Activated T-helper 17 cell treated with anti-CD3 and anti-CD28 coated beads, Interleukin-2, amount 50 U/mL, for 72 hours (primary cell): ENCODE data around the gene LCN15. TPM values are rescaled to one million over a fixed set of nuclear protein-coding genes. Genes with fewer than 3 reads are reported as not detected.

Experiments
- ATAC-seq: fragments of 150-1000 bp; cut with Tn5 transposase; replicated peaks from 2 replicates; pipeline ENCODE4 v1.10.0; 2021; ENCODE audit warnings: mild to moderate bottlenecking, moderate library complexity
- H3K27ac Mint-ChIP-seq: one replicate; pipeline ENCODE4 v1.8.0; 2022; ENCODE audit warnings: mixed read lengths
- H3K27me3 Mint-ChIP-seq: one replicate; pipeline ENCODE4 v1.8.0; 2022; ENCODE audit warnings: mixed read lengths
- H3K36me3 Mint-ChIP-seq: one replicate; pipeline ENCODE4 v1.8.0; 2022; ENCODE audit warnings: low read depth, mild to moderate bottlenecking, mixed read lengths
- H3K4me1 Mint-ChIP-seq: one replicate; pipeline ENCODE4 v1.8.0; 2022; ENCODE audit warnings: mixed read lengths
- H3K4me3 Mint-ChIP-seq: one replicate; pipeline ENCODE4 v1.8.0; 2022; ENCODE audit warnings: mild to moderate bottlenecking, mixed read lengths
- H3K9me3 Mint-ChIP-seq: one replicate; pipeline ENCODE4 v1.8.0; 2022; ENCODE audit warnings: mixed read lengths
- total RNA-seq, 2 donors: library from RNA; stranded (reverse); gene quantifications; one replicate each; pipeline ENCODE4 v1.2.3, GENCODE V29; 2022

The LCN15 gene
- total RNA-seq, 2 donors from 2014 or later, result not detected

- ATAC-seq, result no peak
- H3K36me3 Mint-ChIP-seq, result no peaks in the 10 kb centered on the region
- no peaks in the 10 kb centered on the region for H3K9me3 Mint-ChIP-seq
- H3K27ac Mint-ChIP-seq, result no peak overlapping the region
- H3K4me3 Mint-ChIP-seq, result no peak overlapping the region
- H3K27me3 Mint-ChIP-seq, result no peaks in the 10 kb centered on the region
- H3K4me1 Mint-ChIP-seq, result peaks cover 6% of the 10 kb centered on the region
Measured at GRCh38 chr9:136735812-136736480, 28.4 kb downstream of the LCN15 start.

GRCh38 chr9:136734837-136735496 lies 29.4 kb downstream of the LCN15 start:
- peak; percentile 68 for ATAC-seq
- H3K9me3 Mint-ChIP-seq, result no peaks in the 10 kb centered on the region
- no peak overlapping the region for H3K4me3 Mint-ChIP-seq
- peaks cover 6% of the 10 kb centered on the region for H3K4me1 Mint-ChIP-seq
- H3K27ac Mint-ChIP-seq, result no peak overlapping the region
- no peaks in the 10 kb centered on the region for H3K36me3 Mint-ChIP-seq
- no peaks in the 10 kb centered on the region for H3K27me3 Mint-ChIP-seq

GRCh38 chr9:136733611-136734010 lies 30.7 kb downstream of the LCN15 start:
- Mint-ChIP-seq H3K36me3 (no peaks in the 10 kb centered on the region), H3K27me3 (no peaks in the 10 kb centered on the region), H3K9me3 (no peaks in the 10 kb centered on the region), H3K4me1 (peaks cover 6% of the 10 kb centered on the region), H3K27ac (no peak overlapping the region), H3K4me3 (no peak overlapping the region)
- no peak for ATAC-seq

- ATAC-seq, result peak; percentile 6
- Mint-ChIP-seq H3K27me3 (no peaks in the 10 kb centered on the region), H3K4me1 (peaks cover 6% of the 10 kb centered on the region), H3K27ac (no peak overlapping the region), H3K36me3 (peaks cover under 1% of the 10 kb centered on the region), H3K4me3 (no peak overlapping the region), H3K9me3 (no peaks in the 10 kb centered on the region)
Measured at GRCh38 chr9:136732444-136733178, 31.7 kb downstream of the LCN15 start.

- peak overlapping the region; percentile 47 for H3K4me3 Mint-ChIP-seq
- H3K9me3 Mint-ChIP-seq, result no peaks in the 10 kb centered on the region
- no peak overlapping the region for H3K27ac Mint-ChIP-seq
- H3K36me3 Mint-ChIP-seq, result peaks cover 28% of the 10 kb centered on the region
- peaks cover 14% of the 10 kb centered on the region for H3K4me1 Mint-ChIP-seq
- no peaks in the 10 kb centered on the region for H3K27me3 Mint-ChIP-seq
- no peak for ATAC-seq
Measured at GRCh38 chr9:136729926-136730325, 34.4 kb downstream of the LCN15 start.

GRCh38 chr9:136729144-136729543 lies 35.2 kb downstream of the LCN15 start:
- no peaks in the 10 kb centered on the region for H3K27me3 Mint-ChIP-seq
- H3K9me3 Mint-ChIP-seq, result no peaks in the 10 kb centered on the region
- H3K4me1 Mint-ChIP-seq, result peaks cover 18% of the 10 kb centered on the region
- peaks cover 35% of the 10 kb centered on the region for H3K36me3 Mint-ChIP-seq
- H3K27ac Mint-ChIP-seq, result no peak overlapping the region
- peak overlapping the region; percentile 47 for H3K4me3 Mint-ChIP-seq
- no peak for ATAC-seq

- Mint-ChIP-seq H3K4me1 (peaks cover 21% of the 10 kb centered on the region), H3K4me3 (peak overlapping the region; percentile 47), H3K9me3 (no peaks in the 10 kb centered on the region), H3K36me3 (peaks cover 41% of the 10 kb centered on the region), H3K27ac (no peak overlapping the region), H3K27me3 (no peaks in the 10 kb centered on the region)
- peak; percentile 27 for ATAC-seq
Measured at GRCh38 chr9:136728548-136729123, 35.7 kb downstream of the LCN15 start.

GRCh38 chr9:136728080-136728547 lies 36.2 kb downstream of the LCN15 start:
- no peaks in the 10 kb centered on the region for H3K27me3 Mint-ChIP-seq
- peak; percentile 78 for ATAC-seq
- H3K4me3 Mint-ChIP-seq, result peak overlapping the region; percentile 94
- H3K9me3 Mint-ChIP-seq, result no peaks in the 10 kb centered on the region
- peaks cover 46% of the 10 kb centered on the region for H3K36me3 Mint-ChIP-seq
- no peak overlapping the region for H3K27ac Mint-ChIP-seq
- H3K4me1 Mint-ChIP-seq, result peaks cover 21% of the 10 kb centered on the region

- peaks cover 47% of the 10 kb centered on the region for H3K36me3 Mint-ChIP-seq
- peak overlapping the region; percentile 90 for H3K27ac Mint-ChIP-seq
- peak; percentile 22 for ATAC-seq
- H3K4me1 Mint-ChIP-seq, result peaks cover 16% of the 10 kb centered on the region
- no peaks in the 10 kb centered on the region for H3K27me3 Mint-ChIP-seq
- H3K9me3 Mint-ChIP-seq, result no peaks in the 10 kb centered on the region
- H3K4me3 Mint-ChIP-seq, result peak overlapping the region; percentile 94
Measured at GRCh38 chr9:136726631-136727191, 37.6 kb downstream of the LCN15 start.

- Mint-ChIP-seq H3K4me3 (peak overlapping the region; percentile 94), H3K36me3 (peaks cover 51% of the 10 kb centered on the region), H3K9me3 (no peaks in the 10 kb centered on the region), H3K27ac (peak overlapping the region; percentile 90), H3K27me3 (no peaks in the 10 kb centered on the region), H3K4me1 (peaks cover 18% of the 10 kb centered on the region)
- no peak for ATAC-seq
Measured at GRCh38 chr9:136726118-136726517, 38.2 kb downstream of the LCN15 start.

GRCh38 chr9:136725612-136726011 lies 38.7 kb downstream of the LCN15 start:
- peaks cover 19% of the 10 kb centered on the region for H3K4me1 Mint-ChIP-seq
- no peak overlapping the region for H3K27ac Mint-ChIP-seq
- H3K4me3 Mint-ChIP-seq, result peak overlapping the region; percentile 94
- ATAC-seq, result no peak
- H3K27me3 Mint-ChIP-seq, result no peaks in the 10 kb centered on the region
- H3K9me3 Mint-ChIP-seq, result no peaks in the 10 kb centered on the region
- H3K36me3 Mint-ChIP-seq, result peaks cover 54% of the 10 kb centered on the region

GRCh38 chr9:136724772-136725171 lies 39.5 kb downstream of the LCN15 start:
- Mint-ChIP-seq H3K4me1 (peaks cover 19% of the 10 kb centered on the region), H3K27me3 (no peaks in the 10 kb centered on the region), H3K4me3 (peak overlapping the region; percentile 5), H3K27ac (no peak overlapping the region), H3K36me3 (peaks cover 54% of the 10 kb centered on the region), H3K9me3 (no peaks in the 10 kb centered on the region)
- no peak for ATAC-seq

GRCh38 chr9:136723989-136724388 lies 40.3 kb downstream of the LCN15 start:
- Mint-ChIP-seq H3K9me3 (no peaks in the 10 kb centered on the region), H3K27ac (no peak overlapping the region), H3K27me3 (no peaks in the 10 kb centered on the region), H3K4me3 (peak overlapping the region; percentile 5), H3K36me3 (peaks cover 54% of the 10 kb centered on the region), H3K4me1 (peaks cover 19% of the 10 kb centered on the region)
- no peak for ATAC-seq

GRCh38 chr9:136723362-136723976 lies 40.8 kb downstream of the LCN15 start:
- H3K4me3 Mint-ChIP-seq, result no peak overlapping the region
- H3K27me3 Mint-ChIP-seq, result no peaks in the 10 kb centered on the region
- H3K9me3 Mint-ChIP-seq, result no peaks in the 10 kb centered on the region
- H3K27ac Mint-ChIP-seq, result no peak overlapping the region
- no peak for ATAC-seq
- H3K4me1 Mint-ChIP-seq, result peaks cover 19% of the 10 kb centered on the region
- H3K36me3 Mint-ChIP-seq, result peaks cover 54% of the 10 kb centered on the region
